Pancreas (tissue), 10 donors: Measurements from ENCODE around the gene CFAP57. TPM values are rescaled to one million over a fixed set of nuclear protein-coding genes. Genes with fewer than 3 reads are reported as not detected.
A peak's percentile ranks its signal among the peaks of the same experiment; 100 is the strongest.

Source experiments
- ATAC-seq, 4 donors: fragments of 200-7000 bp; cut with Tn5 transposase; one replicate each; pipeline versions ENCODE4 v1.8.0 to v1.9.1; 2020; ENCODE audit warnings: mild to moderate bottlenecking in 4 of 4, moderate library complexity in 4 of 4
- DNase-seq, 6 donors: peaks; one replicate each; pipeline ENCODE4 v3.0.0-alpha.2; 2020
- FAIRE-seq: peaks from 2 replicates; lab custom pipeline; 2012; peaks lifted over from hg19 to GRCh38; lab: Jason Lieb, UNC
- H3K27ac ChIP-seq, 4 donors: fragments of 200-600 bp; sonication (generic); 1 replicate in 3 of 4; 2 replicates in 1 of 4; pipeline versions ENCODE4 v1.5.0 to v1.8.0; 2020
- H3K27me3 ChIP-seq, 4 donors: fragments of 200-600 bp; one replicate each; pipeline ENCODE4 v1.8.0; 2021
- H3K36me3 ChIP-seq, 3 donors: fragments of 200-600 bp; sonication (generic) in 1 of 3; one replicate each; pipeline versions ENCODE4 v1.5.0 to v1.8.0; 2020 to 2021
- H3K4me1 ChIP-seq, 3 donors: fragments of 200-600 bp; one replicate each; pipeline ENCODE4 v1.8.0; 2021
- H3K4me3 ChIP-seq, 4 donors: fragments of 200-600 bp; sonication (generic) in 2 of 4; one replicate each; pipeline versions ENCODE4 v1.5.0 to v1.8.0; 2020 to 2021
- H3K9me3 ChIP-seq, 4 donors: fragments of 200-600 bp; one replicate each; pipeline ENCODE4 v1.8.0; 2021
- WGBS, 2 donors: extraction: QIAGEN DNeasy Blood & Tissue Kit; methylation state at CpG; one replicate each; pipeline ENCODE4 v1.1.7; 2013; 5-methylcytosine and 5-hydroxymethylcytosine counted together
- intact Hi-C, 3 donors: fragments of 100-400 bp; cut with DNase I; formaldehyde crosslinking; loops; one replicate each; pipeline versions ENCODE4 v1.11.1 to v1.14.2; 2022
- polyA plus RNA-seq, 2 donors: library from polyadenylated mRNA; stranded (reverse); fragments of 200-250 nt; gene quantifications; one replicate each; pipeline ENCODE4 v1.2.3, GENCODE V29; 2013
- total RNA-seq, 6 donors: library from RNA; stranded (reverse); fragmentation: NEBNext Ultra II Directional in 4 of 6; extraction: Animal tissue kit (Norgen Biotek cat#: 25700) in 4 of 6; gene quantifications; one replicate each; pipeline versions ENCODE4 v1.2.1 to v1.2.4, GENCODE V29; 2021 to 2023
- TF ChIP-seq, protein P1 (sequence below), 4 donors: fragments of 200-600 bp; sonication (generic) in 3 of 4; IDR thresholded peaks; one replicate each; pipeline versions ENCODE4 v1.5.0 to v1.8.0; 2021; ENCODE audit warnings: antibody characterized with exemption in 4 of 4
- donor health status: healthy with polysubstance abuse.
- donor health status: DM: no; HTN: no; CAD: no; lungs with moderate emphysema.
- donor health status: DM: no; HTN: no; CAD: no.
- donor health status: control.
- donor health status: control.
- donor health status: Bipolar disorder and iron deficiency.
- donor health status: DM: yes; HTN: yes; CAD: no.
- donor health status: DM: no; HTN: no; CAD: no.
- donor health status: DM: no; HTN: no; CAD: no.
- donor health status: DM: yes; HTN: yes; CAD: no.

CFAP57 gene
- total and polyA plus RNA-seq, 8 donors: 0.14 to 0.61 (median 0.21) TPM

- FAIRE-seq (no peak), ATAC-seq (peak in 1 of 4 donors; percentile 5), DNase-seq (no peak)
- H3K9me3 ChIP-seq: no peaks in the 10 kb centered on the region
- peaks cover 0 to 24% (median 15%) of the 10 kb centered on the region in 3 donors for H3K36me3 ChIP-seq
- no peak overlapping the region for H3K27ac ChIP-seq
- peaks cover 0 to 8% (median 0%) of the 10 kb centered on the region in 3 donors for H3K4me1 ChIP-seq
- no peaks in the 10 kb centered on the region for H3K27me3 ChIP-seq
- WGBS, 2 donors: 11 to 16% methylated on average over 17 of the region's 17 CpGs
- TF ChIP-seq, protein P1, sequence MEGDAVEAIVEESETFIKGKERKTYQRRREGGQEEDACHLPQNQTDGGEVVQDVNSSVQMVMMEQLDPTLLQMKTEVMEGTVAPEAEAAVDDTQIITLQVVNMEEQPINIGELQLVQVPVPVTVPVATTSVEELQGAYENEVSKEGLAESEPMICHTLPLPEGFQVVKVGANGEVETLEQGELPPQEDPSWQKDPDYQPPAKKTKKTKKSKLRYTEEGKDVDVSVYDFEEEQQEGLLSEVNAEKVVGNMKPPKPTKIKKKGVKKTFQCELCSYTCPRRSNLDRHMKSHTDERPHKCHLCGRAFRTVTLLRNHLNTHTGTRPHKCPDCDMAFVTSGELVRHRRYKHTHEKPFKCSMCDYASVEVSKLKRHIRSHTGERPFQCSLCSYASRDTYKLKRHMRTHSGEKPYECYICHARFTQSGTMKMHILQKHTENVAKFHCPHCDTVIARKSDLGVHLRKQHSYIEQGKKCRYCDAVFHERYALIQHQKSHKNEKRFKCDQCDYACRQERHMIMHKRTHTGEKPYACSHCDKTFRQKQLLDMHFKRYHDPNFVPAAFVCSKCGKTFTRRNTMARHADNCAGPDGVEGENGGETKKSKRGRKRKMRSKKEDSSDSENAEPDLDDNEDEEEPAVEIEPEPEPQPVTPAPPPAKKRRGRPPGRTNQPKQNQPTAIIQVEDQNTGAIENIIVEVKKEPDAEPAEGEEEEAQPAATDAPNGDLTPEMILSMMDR (IDR thresholded peaks at IDR 0.05): no peak
- peak overlapping the region; percentile 50 to 96 (median 90) for H3K4me3 ChIP-seq
- intact Hi-C loops: no loop called here
Observed at GRCh38 chr1:43171312-43171875, 736 bp upstream of the CFAP57 start.

DNA sequence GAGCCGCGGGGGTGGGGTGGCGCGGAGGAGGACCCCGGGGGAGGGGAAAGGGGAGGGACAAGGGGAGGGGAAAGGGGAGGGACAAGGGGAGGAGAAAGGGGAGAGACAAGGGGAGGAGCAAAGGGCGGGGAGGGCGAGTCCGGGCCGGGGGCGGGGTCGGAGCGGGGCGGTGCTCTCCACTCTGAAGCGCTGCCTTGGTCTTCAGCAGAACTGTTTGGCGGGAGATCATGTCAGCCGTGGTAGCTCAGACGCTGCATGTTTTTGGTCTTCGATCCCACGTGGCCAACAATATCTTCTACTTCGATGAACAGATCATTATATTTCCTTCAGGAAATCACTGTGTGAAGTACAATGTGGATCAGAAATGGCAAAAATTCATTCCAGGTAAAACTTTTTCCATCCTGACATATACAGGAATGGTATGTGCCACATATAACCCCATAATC, 420 bp downstream of the CFAP57 start:
- peaks cover 0 to 8% (median 0%) of the 10 kb centered on the region in 3 donors for H3K4me1 ChIP-seq
- TF ChIP-seq, protein P1 (IDR thresholded peaks at IDR 0.05): no peak
- ATAC-seq (peak; percentile 97 to 98 (median 98)), FAIRE-seq (no peak), DNase-seq (peak; percentile 80 to 90 (median 86))
- H3K27ac ChIP-seq: no peak overlapping the region
- no peaks in the 10 kb centered on the region for H3K9me3 ChIP-seq
- peak overlapping the region; percentile 50 to 96 (median 90) for H3K4me3 ChIP-seq
- WGBS, 2 donors: 1% methylated on average over 15 to 19 of the region's 20 CpGs
- intact Hi-C loops: no loop called here
- no peaks in the 10 kb centered on the region for H3K27me3 ChIP-seq
- H3K36me3 ChIP-seq: peaks cover 0 to 13% (median 8%) of the 10 kb centered on the region in 3 donors

DNA sequence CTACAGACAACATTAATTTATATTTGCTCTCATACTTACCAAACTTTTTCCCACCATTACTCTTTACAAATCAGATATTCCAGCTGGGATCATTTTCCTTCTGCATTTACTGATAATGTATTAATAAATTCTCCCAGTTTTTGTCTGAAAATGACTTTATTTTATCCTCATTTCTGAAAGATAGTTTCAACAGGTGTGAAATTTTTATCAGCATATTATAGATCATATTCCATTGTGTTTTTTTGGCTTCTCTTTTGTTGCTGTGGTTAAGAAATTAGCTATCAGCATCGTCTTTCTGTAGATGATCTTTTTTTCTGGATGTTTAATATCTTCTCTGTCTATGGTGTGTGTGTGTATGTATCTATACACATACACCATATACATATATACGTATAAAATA, 2.7 kb downstream of the CFAP57 start:
- H3K4me3 ChIP-seq: no peak overlapping the region
- DNase-seq: no peak
- WGBS, 2 donors: 56 to 68% methylated on average over 2 of the region's 2 CpGs
- no peaks in the 10 kb centered on the region for H3K36me3 ChIP-seq
- no peak for FAIRE-seq
- no peaks in the 10 kb centered on the region for H3K27me3 ChIP-seq
- no peak for ATAC-seq
- intact Hi-C loops: no loop called here
- no peak overlapping the region for H3K27ac ChIP-seq
- peaks cover 0 to 8% (median 0%) of the 10 kb centered on the region in 3 donors for H3K4me1 ChIP-seq
- H3K9me3 ChIP-seq: no peaks in the 10 kb centered on the region
- TF ChIP-seq, protein P1 (IDR thresholded peaks at IDR 0.05): no peak

DNA sequence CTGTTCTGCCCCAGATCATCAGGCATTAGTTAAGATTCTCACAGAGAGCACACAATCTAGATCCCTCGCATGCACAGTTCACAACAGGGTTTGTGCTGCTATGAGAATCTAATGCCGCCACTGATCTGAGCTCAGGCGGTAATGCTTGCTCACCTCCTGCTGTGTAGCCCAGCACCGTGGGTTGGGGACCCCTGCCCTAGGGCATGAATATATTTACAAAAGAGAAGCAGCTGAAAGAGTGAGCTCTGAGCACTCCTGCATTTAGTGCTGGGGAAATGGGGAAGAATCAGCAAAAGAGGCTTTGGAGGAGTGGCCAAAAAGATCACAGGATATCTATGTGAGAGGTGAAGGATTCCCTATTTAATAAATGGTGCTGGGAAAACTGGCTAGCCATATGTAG, 5.6 kb downstream of the CFAP57 start:
- Histone ChIP-seq H3K36me3 (no peaks in the 10 kb centered on the region), H3K27ac (no peak overlapping the region), H3K27me3 (no peaks in the 10 kb centered on the region), H3K9me3 (no peaks in the 10 kb centered on the region), H3K4me1 (no peaks in the 10 kb centered on the region), H3K4me3 (no peak overlapping the region)
- no peak for ATAC-seq
- TF ChIP-seq, protein P1 (IDR thresholded peaks at IDR 0.05): no peak
- intact Hi-C loops: no loop called here
- no peak for FAIRE-seq
- WGBS, 2 donors: 57 to 61% methylated on average over 4 of the region's 4 CpGs
- no peak for DNase-seq

- Histone ChIP-seq H3K4me1 (no peaks in the 10 kb centered on the region), H3K36me3 (no peaks in the 10 kb centered on the region), H3K4me3 (no peak overlapping the region), H3K9me3 (no peaks in the 10 kb centered on the region), H3K27me3 (no peaks in the 10 kb centered on the region), H3K27ac (no peak overlapping the region)
- TF ChIP-seq, protein P1 (IDR thresholded peaks at IDR 0.05): no peak
- intact Hi-C loops: no loop called here
- no peak for DNase-seq
- no peak for FAIRE-seq
- WGBS, 2 donors: 91 to 97% methylated on average over 3 of the region's 3 CpGs
- no peak for ATAC-seq
Observed at GRCh38 chr1:43184388-43184787, 12.3 kb downstream of the CFAP57 start.
